GM12878 (cell line): ENCODE measurements around the gene IL15. TPM values are rescaled to one million over a fixed set of nuclear protein-coding genes. Genes with fewer than 3 reads are reported as not detected.

Source experiments
- ATAC-seq: fragments of 200-7000 bp; cut with Tn5 transposase; 3 replicates; pipeline ENCODE4 v1.9.1; 2020; ENCODE audit warnings: mild to moderate bottlenecking, moderate library complexity
- BruUV-seq: library from RNA; stranded (reverse); fragments of 400-500 nt; replicated peaks from 2 replicates; lab custom pipeline; 2021; lab: Mats Ljungman, UMichigan
- CTCF ChIA-PET: fragments of 300-600 bp; sonication (Branson Sonifier 250); formaldehyde crosslinking; extraction: SDS; loops from one replicate; lab custom pipeline; 2021; ENCODE audit warnings: inconsistent platforms; lab: Yijun Ruan, JAX
- POLR2A ChIA-PET: fragments of 350-600 bp; formaldehyde crosslinking; extraction: SDS; loops from one replicate; lab custom pipeline; 2021; ENCODE audit warnings: inconsistent platforms; lab: Charles Lee
- RAD21 ChIA-PET: fragments of 300-600 bp; sonication (Branson Sonifier 250); formaldehyde crosslinking; loops from one replicate; lab custom pipeline; 2023; ENCODE audit warnings: antibody characterized with exemption; ENCODE audit not compliant: unreplicated experiment; lab: Charles Lee
- SMC1A ChIA-PET: fragments of 300-600 bp; sonication (Branson Sonifier 250); formaldehyde crosslinking; loops from one replicate; lab custom pipeline; 2023; ENCODE audit not compliant: unreplicated experiment, uncharacterized antibody; lab: Charles Lee
- DNase-seq: peaks from one replicate; pipeline ENCODE4 v3.0.0-alpha.2; 2011; ENCODE audit warnings: low read depth, low spot score
- FAIRE-seq: peaks from 3 replicates; lab custom pipeline; 2011; peaks lifted over from hg19 to GRCh38; lab: Jason Lieb, UNC
- H2AFZ ChIP-seq: 2 replicates; pipeline ENCODE4 v1.6.0; 2011; ENCODE audit warnings: low read depth, low read length, control low read depth; ENCODE audit not compliant: control insufficient read depth
- H3K27ac ChIP-seq: 2 replicates; pipeline ENCODE4 v1.5.1; 2011; ENCODE audit warnings: control low read depth; ENCODE audit not compliant: control insufficient read depth, insufficient read depth
- H3K27me3 ChIP-seq, 2 experiments: replicated peaks in 1 of 2; 2 replicates each; pipeline versions ENCODE4 v1.6.0 to v1.6.1; 2011; ENCODE audit warnings: low read length in 1 of 2; ENCODE audit not compliant: control insufficient read depth in 2 of 2, insufficient read depth in 2 of 2
- H3K36me3 ChIP-seq, 2 experiments: 2 replicates each; pipeline ENCODE4 v1.5.1; 2011; ENCODE audit warnings: low read length in 1 of 2; ENCODE audit not compliant: control insufficient read depth in 2 of 2, insufficient read depth in 2 of 2
- H3K4me1 ChIP-seq: 2 replicates; pipeline ENCODE4 v1.6.1; 2011; ENCODE audit warnings: mild to moderate bottlenecking, low read length, moderate library complexity, mixed read lengths; ENCODE audit not compliant: control insufficient read depth, insufficient read depth
- H3K4me2 ChIP-seq: 2 replicates; pipeline ENCODE4 v1.6.0; 2011; ENCODE audit warnings: control low read depth; ENCODE audit not compliant: control insufficient read depth, insufficient read depth
- H3K4me3 ChIP-seq: fragments of 200-600 bp; sonication (generic); 2 replicates; pipeline ENCODE4 v1.5.1; 2016
- H3K79me2 ChIP-seq: 2 replicates; pipeline ENCODE4 v1.6.0; 2011; ENCODE audit warnings: low read length; ENCODE audit not compliant: control insufficient read depth, insufficient read depth
- H3K9ac ChIP-seq: 2 replicates; pipeline ENCODE4 v1.8.0; 2011; ENCODE audit warnings: low read length, control low read depth, mixed read lengths; ENCODE audit not compliant: control insufficient read depth, insufficient read depth
- H3K9me3 ChIP-seq: replicated peaks from 3 replicates; pipeline ENCODE4 v1.5.1; 2011; ENCODE audit warnings: mild to moderate bottlenecking, low read length; ENCODE audit not compliant: control insufficient read depth, insufficient read depth
- H4K20me1 ChIP-seq: 2 replicates; pipeline ENCODE4 v1.6.0; 2011; ENCODE audit not compliant: control insufficient read depth, insufficient read depth
- IKZF1 ChIP-seq: fragments of 450-650 bp; conservative IDR thresholded peaks from 2 replicates; pipeline ENCODE4 v1.6.1; 2017; ENCODE audit warnings: antibody characterized with exemption, mild to moderate bottlenecking
- JUNB ChIP-seq: IDR thresholded peaks from 2 replicates; pipeline ENCODE4 v1.6.1; 2016; ENCODE audit warnings: antibody characterized with exemption, mild to moderate bottlenecking
- NBN ChIP-seq: fragments of 450-650 bp; IDR thresholded peaks from 2 replicates; pipeline ENCODE4 v1.6.1; 2016
- NR2C1 ChIP-seq: fragments of 450-650 bp; IDR thresholded peaks from 2 replicates; pipeline ENCODE4 v1.6.1; 2017; ENCODE audit warnings: antibody characterized with exemption, mild to moderate bottlenecking, moderate library complexity
- NR2C2 ChIP-seq: IDR thresholded peaks from 2 replicates; pipeline ENCODE4 v1.6.1; 2011; ENCODE audit warnings: borderline replicate concordance, low read depth; ENCODE audit not compliant: control insufficient read depth, insufficient read length
- POLR2A ChIP-seq: IDR thresholded peaks from 2 replicates; pipeline ENCODE4 v1.6.1; 2011; ENCODE audit warnings: low read depth, mild to moderate bottlenecking, low read length
- TCF3 ChIP-seq: IDR thresholded peaks from 2 replicates; pipeline ENCODE4 v1.6.1; 2012; ENCODE audit warnings: low read depth, mild to moderate bottlenecking, low read length, borderline replicate concordance; ENCODE audit not compliant: insufficient read depth
- WGBS: methylation state at CpG from one replicate; pipeline ENCODE4 v1.1.6; 2016; ENCODE audit warnings: low lambda C conversion rate; ENCODE audit not compliant: insufficient replicate concordance, insufficient coverage; ENCODE audit errors: missing lambda C conversion rate; 5-methylcytosine and 5-hydroxymethylcytosine counted together
- in situ Hi-C: fragments of 300-500 bp; cut with MboI; formaldehyde crosslinking; loops from 9 replicates; pipeline ENCODE4 v1.14.3; 2018; ENCODE audit warnings: mixed read lengths
- intact Hi-C: fragments of 100-400 bp; cut with micrococcal nuclease; formaldehyde crosslinking; loops from one replicate; pipeline ENCODE4 v1.14.2; 2022; ENCODE audit not compliant: unreplicated experiment
- polyA plus RNA-seq, 11 experiments: library from polyadenylated mRNA; depleted of rRNA in 4 of 11; unstranded in 6 of 11; stranded (reverse) in 5 of 11; fragments of >200 nt; fragmentation: Nextera tagmentation in 4 of 11; fragmentation: Illumina TruSeq in 1 of 11; extraction: Ambion mirVana in 4 of 11; extraction: Trizol in 1 of 11; gene quantifications; 1 replicate in 1 of 11; 2 replicates in 10 of 11; pipeline versions ENCODE4 v1.2.1 to v1.2.3, GENCODE V29; 2011 to 2016; ENCODE audit warnings: inconsistent platforms in 2 of 11, missing spikeins in 2 of 11, low read depth in 1 of 11
- total RNA-seq, 4 experiments: library from RNA; depleted of rRNA in 3 of 4; stranded (reverse); fragments of >200 nt in 3 of 4; fragmentation: Illumina TruSeq in 1 of 4; extraction: Trizol in 1 of 4; gene quantifications; 2 replicates each; pipeline versions ENCODE4 v1.2.1 to v1.2.3, GENCODE V29; 2013 to 2021
- TF ChIP-seq, protein P1 (sequence below): fragments of 150-350 bp; IDR thresholded peaks from 2 replicates; pipeline ENCODE4 v1.6.1; 2014; ENCODE audit warnings: mild to moderate bottlenecking, low read depth, low read length

Gene IL15
- total and polyA plus RNA-seq, 10 of the 15 experiments (the other 5 are each of a cell fraction or from before 2014, with no cell fraction given): 6.0 to 11.4 (median 8.2) TPM

DNA sequence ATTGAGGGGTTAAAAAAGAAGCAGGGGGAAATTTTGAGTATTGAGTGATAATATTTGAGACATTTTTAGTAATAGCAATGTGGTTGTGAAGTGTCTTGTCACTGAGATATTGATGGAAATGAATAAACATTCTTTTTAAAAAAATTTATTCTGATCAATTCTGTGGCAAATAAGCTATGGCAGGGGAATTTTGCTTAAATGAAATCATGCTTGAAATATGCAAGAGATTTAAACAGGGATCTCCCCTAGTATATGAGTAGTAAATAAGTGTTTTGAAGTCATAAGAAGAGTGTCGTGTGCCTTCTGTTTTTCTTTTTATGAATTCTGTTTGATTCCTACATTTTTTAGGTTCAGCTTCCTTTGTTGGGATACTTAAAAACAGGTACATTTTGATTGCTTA, 23.2 kb downstream of the IL15 start:
- Histone ChIP-seq H3K4me3 (no peak overlapping the region), H3K4me2 (no peak overlapping the region), H3K27ac (peak overlapping the region; percentile 26; the same call in 1 of the 2 replicates), H2AFZ (no peak overlapping the region), H3K9ac (no peak overlapping the region), H3K4me1 (peaks cover 10% of the 10 kb centered on the region), H3K9me3 (peaks cover 2% of the 10 kb centered on the region; the same call in 2 of the 3 replicates), H4K20me1 (no peaks in the 10 kb centered on the region), H3K79me2 (peaks cover 12% of the 10 kb centered on the region), H3K27me3 (no peaks in the 10 kb centered on the region), H3K36me3 (peaks cover 0 to 2% of the 10 kb centered on the region in 2 experiments; a peak in 1 of 4 replicates)
- ChIA-PET CTCF (interaction anchor here (0.7 to 1.5 kb wide), 5 partner anchors 9 to 53 kb away, joined by 3 to 5 read pairs (median 3); no protein-coding TSS in a partner anchor), SMC1A (interaction anchor here (0.7 to 1.7 kb wide), 7 partner anchors 9 to 24 kb away, joined by 3 to 11 read pairs (median 4); partner anchors contain the start of gene IL15), POLR2A (interaction anchor here (0.9 to 1.5 kb wide), 2 partner anchors 21 to 23 kb away, joined by 6 to 7 read pairs; partner anchors contain the start of gene IL15), RAD21 (interaction anchor here (0.6 to 1.6 kb wide), 6 partner anchors 10 to 43 kb away, joined by 3 to 6 read pairs (median 3); partner anchors contain the start of gene IL15)
- WGBS: 0% methylated on average over 1 of the region's 1 CpG
- TF ChIP-seq NR2C1: no peak
- no peak for TF ChIP-seq NR2C2
- TF ChIP-seq JUNB: 0 out of 2 replicates have a peak, but pooled peaks have one; percentile 43
- TF ChIP-seq, protein P1, sequence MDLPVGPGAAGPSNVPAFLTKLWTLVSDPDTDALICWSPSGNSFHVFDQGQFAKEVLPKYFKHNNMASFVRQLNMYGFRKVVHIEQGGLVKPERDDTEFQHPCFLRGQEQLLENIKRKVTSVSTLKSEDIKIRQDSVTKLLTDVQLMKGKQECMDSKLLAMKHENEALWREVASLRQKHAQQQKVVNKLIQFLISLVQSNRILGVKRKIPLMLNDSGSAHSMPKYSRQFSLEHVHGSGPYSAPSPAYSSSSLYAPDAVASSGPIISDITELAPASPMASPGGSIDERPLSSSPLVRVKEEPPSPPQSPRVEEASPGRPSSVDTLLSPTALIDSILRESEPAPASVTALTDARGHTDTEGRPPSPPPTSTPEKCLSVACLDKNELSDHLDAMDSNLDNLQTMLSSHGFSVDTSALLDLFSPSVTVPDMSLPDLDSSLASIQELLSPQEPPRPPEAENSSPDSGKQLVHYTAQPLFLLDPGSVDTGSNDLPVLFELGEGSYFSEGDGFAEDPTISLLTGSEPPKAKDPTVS: no peak
- TF ChIP-seq TCF3: no peak
- TF ChIP-seq IKZF1: no peak
- TF ChIP-seq NBN: no peak
- TF ChIP-seq POLR2A: no peak
- DNase-seq (no peak), ATAC-seq (peak; percentile 35), FAIRE-seq (no peak)
- BruUV-seq: no TSS peak
- in situ Hi-C loops (no loop called here), intact Hi-C loops (loop anchor here (2.0 to 5.0 kb wide), 2 partner anchors 23 to 352 kb away; partner anchors contain the start of gene IL15)
